Peyer's patch (tissue), 4 donors: ENCODE measurements around the gene CCNG2. TPM values are rescaled to one million over a fixed set of nuclear protein-coding genes. Genes with fewer than 3 reads are reported as not detected.

Source experiments
- small RNA-seq, 2 donors: library from RNA; depleted of rRNA; stranded (forward); fragments of <200 nt; gene quantifications; one replicate each; pipeline ENCODE3, GENCODE V24; 2016
- total RNA-seq, 4 donors: library from RNA; depleted of rRNA; stranded (reverse); fragments of >200 nt; gene quantifications; one replicate each; pipeline ENCODE4 v1.1.0, GENCODE V29; 2016

The CCNG2 gene
- total RNA-seq, 4 donors from 2014 or later, result 19.8 to 29.7 (median 25.8) TPM

Small RNA genes within 50 kb of the gene (small RNA-seq; reads per million reads assigned to genes)
- gene RNU6-1187P, result 0 reads per million in 2 donors

Other genes starting within 250 kb of the CCNG2 start
- 100 to 1,000 TPM in 1 of 4 donors, 10 to 100 TPM in 3; 58.8 to 354 (median 80.0) TPM for gene SEPTIN11, start 207.5 kb upstream of the CCNG2 start, total RNA-seq
- gene CCNI, start 81.2 kb upstream of the CCNG2 start, total RNA-seq, result 100 to 1,000 TPM; 132 to 220 (median 176) TPM